Neuronal stem cell (in vitro differentiated cells): ENCODE measurements around the gene ABI3.

Experiments
- DNase-seq: peaks from one replicate; pipeline ENCODE4 v3.0.0-alpha.2; 2013; ENCODE audit warnings: low spot score
- H2AFZ ChIP-seq: one replicate; pipeline ENCODE4 v1.6.1; 2013; ENCODE audit warnings: mild to moderate bottlenecking, low read length, inconsistent platforms
- H2AK5ac ChIP-seq: 2 replicates; pipeline ENCODE4 v1.6.1; 2013; ENCODE audit warnings: low read depth, mild to moderate bottlenecking, inconsistent platforms, low read length, moderate library complexity, mixed read lengths
- H2BK120ac ChIP-seq: 2 replicates; pipeline ENCODE4 v1.6.1; 2013; ENCODE audit warnings: low read depth, mild to moderate bottlenecking, inconsistent platforms, low read length, moderate library complexity, mixed read lengths
- H2BK12ac ChIP-seq: one replicate; pipeline ENCODE4 v1.6.1; 2013; ENCODE audit warnings: low read length, inconsistent platforms
- H2BK15ac ChIP-seq: 2 replicates; pipeline ENCODE4 v1.6.1; 2013; ENCODE audit warnings: mild to moderate bottlenecking, low read length, inconsistent platforms, mixed read lengths
- H2BK5ac ChIP-seq: one replicate; pipeline ENCODE4 v1.6.1; 2013; ENCODE audit warnings: inconsistent platforms, mild to moderate bottlenecking, low read length, moderate library complexity
- H3K14ac ChIP-seq: one replicate; pipeline ENCODE4 v1.6.1; 2013; ENCODE audit warnings: low read length, inconsistent platforms
- H3K18ac ChIP-seq: 2 replicates; pipeline ENCODE4 v1.6.1; 2013; ENCODE audit warnings: low read length, inconsistent platforms
- H3K23ac ChIP-seq: 2 replicates; pipeline ENCODE4 v1.6.1; 2013; ENCODE audit warnings: low read depth, mild to moderate bottlenecking, mixed read lengths, low read length, inconsistent platforms; ENCODE audit not compliant: poor library complexity
- H3K27ac ChIP-seq: replicated peaks from 3 replicates; pipeline ENCODE4 v1.5.1; 2013; ENCODE audit warnings: low read length, inconsistent platforms
- H3K27me3 ChIP-seq, 3 experiments: 2 replicates each; pipeline ENCODE4 v1.6.1; 2013; ENCODE audit warnings: low read length in 3 of 3, mild to moderate bottlenecking in 2 of 3, inconsistent platforms in 1 of 3, low read depth in 1 of 3, mixed read lengths in 1 of 3, moderate library complexity in 1 of 3; ENCODE audit not compliant: control insufficient read depth in 3 of 3, insufficient read depth in 3 of 3
- H3K36me3 ChIP-seq, 2 donors: replicated peaks in 1 of 2; 2 replicates each; pipeline ENCODE4 v1.6.1; 2013; ENCODE audit warnings: low read length in 2 of 2; ENCODE audit not compliant: control insufficient read depth in 2 of 2, insufficient read depth in 2 of 2
- H3K4ac ChIP-seq: 2 replicates; pipeline ENCODE4 v1.6.1; 2013; ENCODE audit warnings: inconsistent platforms, mild to moderate bottlenecking, low read length, moderate library complexity
- H3K4me1 ChIP-seq, 2 donors: 1 replicate in 1 of 2; 2 replicates in 1 of 2; pipeline ENCODE4 v1.6.1; 2013; ENCODE audit warnings: low read length in 2 of 2, low read depth in 1 of 2; ENCODE audit not compliant: control insufficient read depth in 2 of 2, insufficient read depth in 1 of 2
- H3K4me2 ChIP-seq: one replicate; pipeline ENCODE4 v1.6.1; 2013; ENCODE audit warnings: mild to moderate bottlenecking, low read length, inconsistent platforms; ENCODE audit not compliant: insufficient read depth, poor library complexity, severe bottlenecking
- H3K4me3 ChIP-seq, 2 donors: 2 replicates each; pipeline ENCODE4 v1.5.1; 2013; ENCODE audit warnings: low read length in 2 of 2, mild to moderate bottlenecking in 2 of 2, inconsistent platforms in 1 of 2, moderate library complexity in 1 of 2
- H3K79me1 ChIP-seq: one replicate; pipeline ENCODE4 v1.6.1; 2013; ENCODE audit warnings: low read depth, mild to moderate bottlenecking, inconsistent platforms, low read length, moderate library complexity
- H3K9ac ChIP-seq: one replicate; pipeline ENCODE4 v1.6.1; 2013; ENCODE audit warnings: mild to moderate bottlenecking, low read depth, low read length, inconsistent platforms; ENCODE audit not compliant: poor library complexity
- H3K9me3 ChIP-seq, 2 donors: replicated peaks in 1 of 2; 2 replicates each; pipeline versions ENCODE3 to v1.6.1; 2013; ENCODE audit warnings: low read length in 2 of 2, mild to moderate bottlenecking in 2 of 2, inconsistent platforms in 1 of 2, low read depth in 1 of 2, mixed read lengths in 1 of 2, moderate library complexity in 1 of 2; ENCODE audit not compliant: control insufficient read depth in 2 of 2, insufficient read depth in 1 of 2
- H4K8ac ChIP-seq: one replicate; pipeline ENCODE4 v1.6.1; 2013; ENCODE audit warnings: low read depth, mild to moderate bottlenecking, inconsistent platforms, low read length, moderate library complexity
- H4K91ac ChIP-seq: one replicate; pipeline ENCODE4 v1.6.1; 2013; ENCODE audit warnings: low read length, low read depth, mild to moderate bottlenecking, inconsistent platforms; ENCODE audit not compliant: poor library complexity
- WGBS, 2 donors: extraction: QIAGEN DNeasy Blood & Tissue Kit; methylation state at CpG; one replicate each; pipeline ENCODE4 v1.1.7; 2013; ENCODE audit warnings: missing lambda C conversion rate in 2 of 2, mixed read lengths in 1 of 2; ENCODE audit not compliant: insufficient read length in 2 of 2, insufficient replicate concordance in 1 of 2; ENCODE audit errors: extremely low coverage in 2 of 2; 5-methylcytosine and 5-hydroxymethylcytosine counted together

The ABI3 gene

DNA sequence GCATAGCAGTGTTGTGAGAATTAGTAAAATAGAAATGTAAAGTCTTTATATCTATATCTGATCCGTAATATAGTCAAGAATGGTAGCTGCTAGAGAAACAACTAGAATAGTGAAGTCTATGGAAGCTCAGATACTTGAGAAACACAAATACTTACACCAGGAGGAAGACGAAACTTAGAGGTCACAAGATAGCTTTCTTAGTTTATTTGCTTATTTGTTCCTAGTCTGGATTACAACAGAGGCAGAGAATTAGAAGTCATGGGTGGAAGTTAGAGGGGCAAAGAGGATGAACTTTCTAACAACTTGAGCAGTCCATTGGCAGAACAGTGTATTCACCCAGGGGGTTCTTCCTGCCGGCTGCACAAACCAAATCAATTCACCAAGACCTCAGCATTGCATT is 14.0 kb upstream of the ABI3 start:
- Histone ChIP-seq H3K27ac (no peak overlapping the region), H3K27me3 (no peaks in the 10 kb centered on the region), H2BK120ac (no peak overlapping the region), H3K4me2 (no peak overlapping the region), H2AFZ (no peak overlapping the region), H2BK12ac (no peak overlapping the region), H4K8ac (no peak overlapping the region), H3K23ac (no peak overlapping the region), H3K14ac (no peak overlapping the region), H2AK5ac (no peak overlapping the region), H3K18ac (no peak overlapping the region), H3K79me1 (no peaks in the 10 kb centered on the region), H3K4ac (no peak overlapping the region), H3K4me1 (peaks cover 2% of the 10 kb centered on the region in 2 donors), H3K36me3 (no peaks in the 10 kb centered on the region), H3K9ac (no peak overlapping the region), H2BK15ac (no peak overlapping the region), H2BK5ac (no peak overlapping the region), H3K4me3 (no peak overlapping the region), H3K9me3 (no peaks in the 10 kb centered on the region), H4K91ac (no peak overlapping the region)
- WGBS, 2 donors: no CpG with 5 or more reads among the region's 3 CpGs
- DNase-seq: no peak

DNA sequence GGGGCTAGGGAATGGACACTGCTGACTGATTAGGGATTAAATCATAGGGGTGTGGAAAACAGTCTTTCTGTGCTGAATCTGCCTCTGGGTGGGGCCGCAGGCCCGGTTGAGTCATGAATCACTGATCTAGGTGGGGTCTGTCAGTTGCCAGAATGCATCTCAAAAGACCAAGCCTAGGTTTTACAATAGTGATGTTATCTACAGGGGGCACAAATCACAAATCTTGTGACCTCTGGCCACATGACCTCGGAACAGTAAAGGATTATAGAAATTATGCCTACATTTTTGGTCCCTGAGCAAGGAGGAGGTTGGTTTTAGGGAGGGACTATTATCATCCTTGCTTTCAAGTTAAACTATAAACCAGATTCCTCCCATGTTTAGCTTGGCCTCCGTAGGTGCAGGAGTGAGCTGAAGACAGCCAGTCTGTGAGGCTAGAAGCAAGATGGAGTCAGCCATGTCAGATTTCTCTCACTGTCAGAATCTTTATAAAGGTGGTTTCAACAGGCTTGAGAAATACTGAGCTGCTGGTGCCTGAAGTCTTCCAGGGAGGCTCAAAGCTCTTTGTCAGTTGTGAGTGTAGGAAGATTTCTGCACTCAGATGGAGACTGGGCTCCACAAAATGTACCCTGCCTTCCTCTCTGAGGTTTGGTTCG is 13.0 kb upstream of the ABI3 start:
- H2BK5ac ChIP-seq: no peak overlapping the region
- H3K18ac ChIP-seq: no peak overlapping the region
- H3K27me3 ChIP-seq: peaks cover 0 to under 1% (median 0%) of the 10 kb centered on the region in 3 experiments
- no peak overlapping the region for H2BK120ac ChIP-seq
- no peak for DNase-seq
- H3K4me3 ChIP-seq: no peak overlapping the region
- no peaks in the 10 kb centered on the region for H3K36me3 ChIP-seq
- no peak overlapping the region for H2BK15ac ChIP-seq
- no peak overlapping the region for H2BK12ac ChIP-seq
- H4K91ac ChIP-seq: no peak overlapping the region
- no peaks in the 10 kb centered on the region for H3K9me3 ChIP-seq
- peaks cover 2% of the 10 kb centered on the region in 2 donors for H3K4me1 ChIP-seq
- H4K8ac ChIP-seq: no peak overlapping the region
- H3K14ac ChIP-seq: no peak overlapping the region
- H3K9ac ChIP-seq: no peak overlapping the region
- H2AK5ac ChIP-seq: no peak overlapping the region
- H3K4me2 ChIP-seq: no peak overlapping the region
- H3K4ac ChIP-seq: no peak overlapping the region
- H3K23ac ChIP-seq: no peak overlapping the region
- no peak overlapping the region for H2AFZ ChIP-seq
- no peaks in the 10 kb centered on the region for H3K79me1 ChIP-seq
- WGBS, 2 donors: no CpG with 5 or more reads among the region's 5 CpGs
- no peak overlapping the region for H3K27ac ChIP-seq

DNA sequence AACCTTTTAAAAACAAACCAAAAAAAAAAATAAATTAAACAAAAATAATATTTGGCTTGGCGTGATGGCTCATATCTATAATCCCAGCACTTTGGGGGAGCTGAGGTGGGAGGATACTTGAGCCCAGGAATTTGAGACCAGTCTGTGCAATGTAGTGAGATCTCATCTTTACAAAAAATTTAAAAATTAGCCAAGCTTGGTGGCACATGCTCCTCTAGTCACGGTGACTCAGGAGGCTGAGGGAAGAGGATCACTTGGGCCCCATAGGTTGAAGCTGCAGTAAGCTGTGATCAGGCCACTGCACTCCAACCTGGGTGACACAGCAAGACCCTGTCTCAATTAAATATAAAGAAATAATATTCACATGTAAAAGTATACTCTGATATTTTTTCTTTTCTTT is 12.3 kb upstream of the ABI3 start:
- Histone ChIP-seq H2AK5ac (no peak overlapping the region), H3K9ac (no peak overlapping the region), H2BK12ac (no peak overlapping the region), H3K36me3 (no peaks in the 10 kb centered on the region), H3K14ac (no peak overlapping the region), H3K4me2 (no peak overlapping the region), H3K4ac (no peak overlapping the region), H3K9me3 (no peaks in the 10 kb centered on the region), H3K79me1 (no peaks in the 10 kb centered on the region), H2BK120ac (no peak overlapping the region), H3K27me3 (peaks cover 0 to 5% (median 0%) of the 10 kb centered on the region in 3 experiments), H4K91ac (no peak overlapping the region), H3K23ac (no peak overlapping the region), H2BK5ac (no peak overlapping the region), H3K4me1 (peaks cover 2% of the 10 kb centered on the region in 2 donors), H2AFZ (no peak overlapping the region), H2BK15ac (no peak overlapping the region), H4K8ac (no peak overlapping the region), H3K4me3 (no peak overlapping the region), H3K18ac (no peak overlapping the region), H3K27ac (no peak overlapping the region)
- no CpG with 5 or more reads among the region's 2 CpGs for WGBS, 2 donors
- no peak for DNase-seq

DNA sequence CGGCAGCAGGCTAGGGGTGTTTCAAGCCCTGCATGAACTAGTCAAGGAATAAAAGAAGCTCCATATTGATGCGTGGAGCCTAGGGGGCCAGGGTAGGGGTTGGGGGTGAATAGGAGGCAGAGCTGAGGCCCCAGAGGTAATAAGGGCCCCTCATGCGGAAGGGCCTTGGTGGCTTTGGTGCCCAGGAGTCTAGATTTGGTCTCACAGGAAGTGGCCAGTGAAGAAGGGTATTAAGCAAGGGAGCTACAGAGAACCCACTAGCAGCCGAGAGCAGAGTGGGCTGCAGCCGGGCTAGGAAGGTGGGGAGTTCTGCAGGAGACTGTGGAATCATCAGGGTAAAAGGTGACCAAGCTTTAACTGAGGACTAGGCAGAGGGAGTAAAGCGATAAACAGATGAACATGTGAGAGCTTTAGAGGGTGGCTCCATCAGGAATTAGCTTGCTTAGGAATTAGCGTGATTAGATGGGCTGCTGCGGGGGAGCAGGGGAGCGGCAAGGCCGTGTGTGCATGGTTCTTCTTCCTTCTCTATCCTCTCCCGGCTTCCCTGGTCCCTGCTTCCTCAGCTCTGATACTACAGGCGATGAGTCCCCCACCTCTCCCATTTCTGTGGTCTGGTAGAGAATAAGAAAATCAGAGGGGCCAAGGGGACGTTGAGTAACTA is 10.0 kb upstream of the ABI3 start:
- H2BK120ac ChIP-seq: no peak overlapping the region
- H3K4me3 ChIP-seq: no peak overlapping the region
- H3K14ac ChIP-seq: no peak overlapping the region
- H3K9ac ChIP-seq: no peak overlapping the region
- H3K4me1 ChIP-seq: no peaks in the 10 kb centered on the region
- no peaks in the 10 kb centered on the region for H3K36me3 ChIP-seq
- H3K79me1 ChIP-seq: no peaks in the 10 kb centered on the region
- no peak overlapping the region for H2BK15ac ChIP-seq
- H3K18ac ChIP-seq: no peak overlapping the region
- no peak for DNase-seq
- no peak overlapping the region for H3K4me2 ChIP-seq
- H4K91ac ChIP-seq: no peak overlapping the region
- H3K9me3 ChIP-seq: no peaks in the 10 kb centered on the region
- no peak overlapping the region for H3K27ac ChIP-seq
- no peak overlapping the region for H3K23ac ChIP-seq
- H2AK5ac ChIP-seq: no peak overlapping the region
- no peak overlapping the region for H2AFZ ChIP-seq
- H2BK5ac ChIP-seq: peak overlapping the region; percentile 68
- peaks cover 0 to 18% (median 0%) of the 10 kb centered on the region in 3 experiments for H3K27me3 ChIP-seq
- H3K4ac ChIP-seq: no peak overlapping the region
- H4K8ac ChIP-seq: no peak overlapping the region
- no peak overlapping the region for H2BK12ac ChIP-seq
- WGBS, 2 donors: no CpG with 5 or more reads among the region's 13 CpGs
